Uterus (tissue), 4 donors: ENCODE results near the gene GPR31. TPM values are rescaled to one million over a fixed set of nuclear protein-coding genes. Genes with fewer than 3 reads are reported as not detected.

Source experiments
- DNase-seq, 2 donors: peaks; one replicate each; pipeline ENCODE4 v3.0.0-alpha.2; 2019 to 2020
- H3K27ac ChIP-seq, 2 donors: fragments of 200-600 bp; sonication (generic); 1 replicate in 1 of 2; 2 replicates in 1 of 2; pipeline ENCODE4 v1.5.1; 2016 to 2018
- H3K27me3 ChIP-seq, 2 donors: fragments of 200-600 bp; sonication (generic); one replicate each; pipeline ENCODE4 v1.5.1; 2018 to 2019; ENCODE audit warnings: control low read depth in 1 of 2
- H3K36me3 ChIP-seq, 2 donors: fragments of 200-600 bp; sonication (generic); one replicate each; pipeline ENCODE4 v1.5.1; 2019; ENCODE audit warnings: control low read depth in 1 of 2
- H3K4me1 ChIP-seq, 2 donors: fragments of 200-600 bp; sonication (generic); one replicate each; pipeline ENCODE4 v1.5.1; 2018 to 2019; ENCODE audit warnings: control low read depth in 1 of 2
- H3K4me3 ChIP-seq, 2 donors: fragments of 200-600 bp; sonication (generic); 1 replicate in 1 of 2; 2 replicates in 1 of 2; pipeline ENCODE4 v1.5.1; 2018 to 2019; ENCODE audit warnings: mild to moderate bottlenecking in 1 of 2
- H3K9me3 ChIP-seq, 2 donors: fragments of 200-600 bp; sonication (generic); one replicate each; pipeline ENCODE4 v1.5.1; 2019; ENCODE audit warnings: control low read depth in 1 of 2
- POLR2A ChIP-seq, 2 donors: fragments of 450-650 bp; IDR thresholded peaks; one replicate each; pipeline ENCODE4 v1.6.1; 2016; ENCODE audit warnings: antibody characterized with exemption in 2 of 2, mild to moderate bottlenecking in 1 of 2, moderate library complexity in 1 of 2
- intact Hi-C: fragments of 100-400 bp; cut with DNase I; formaldehyde crosslinking; loops from one replicate; pipeline ENCODE4 v1.15.1; 2023; ENCODE audit warnings: low total_unique reads
- total RNA-seq, 4 donors: library from RNA; depleted of rRNA in 3 of 4; stranded (reverse); fragments of >200 nt in 3 of 4; gene quantifications; one replicate each; pipeline versions ENCODE4 v1.1.0 to v1.2.4, GENCODE V29; 2014 to 2023
- TF ChIP-seq, protein P1 (sequence below), 4 experiments: fragments of 200-600 bp in 2 of 4; fragments of 450-650 bp in 2 of 4; sonication (generic) in 2 of 4; IDR thresholded peaks; one replicate each; pipeline ENCODE4 v1.5.1; 2016 to 2019; ENCODE audit warnings: antibody characterized with exemption in 4 of 4, mild to moderate bottlenecking in 2 of 4, moderate library complexity in 1 of 4
- donor health status: DM: yes; HTN: yes; CAD: no.

Gene GPR31
- total RNA-seq, 4 donors from 2014 or later: not detected

GRCh38 chr6:167116838-167117228, 40.9 kb downstream of the GPR31 start:
- Histone ChIP-seq H3K27ac (peak overlapping the region; percentile 17 to 84), H3K4me3 (no peak overlapping the region), H3K36me3 (no peaks in the 10 kb centered on the region), H3K27me3 (no peaks in the 10 kb centered on the region), H3K9me3 (no peaks in the 10 kb centered on the region), H3K4me1 (no peaks in the 10 kb centered on the region)
- TF ChIP-seq POLR2A (IDR thresholded peaks at IDR 0.05): no peak
- TF ChIP-seq, protein P1, sequence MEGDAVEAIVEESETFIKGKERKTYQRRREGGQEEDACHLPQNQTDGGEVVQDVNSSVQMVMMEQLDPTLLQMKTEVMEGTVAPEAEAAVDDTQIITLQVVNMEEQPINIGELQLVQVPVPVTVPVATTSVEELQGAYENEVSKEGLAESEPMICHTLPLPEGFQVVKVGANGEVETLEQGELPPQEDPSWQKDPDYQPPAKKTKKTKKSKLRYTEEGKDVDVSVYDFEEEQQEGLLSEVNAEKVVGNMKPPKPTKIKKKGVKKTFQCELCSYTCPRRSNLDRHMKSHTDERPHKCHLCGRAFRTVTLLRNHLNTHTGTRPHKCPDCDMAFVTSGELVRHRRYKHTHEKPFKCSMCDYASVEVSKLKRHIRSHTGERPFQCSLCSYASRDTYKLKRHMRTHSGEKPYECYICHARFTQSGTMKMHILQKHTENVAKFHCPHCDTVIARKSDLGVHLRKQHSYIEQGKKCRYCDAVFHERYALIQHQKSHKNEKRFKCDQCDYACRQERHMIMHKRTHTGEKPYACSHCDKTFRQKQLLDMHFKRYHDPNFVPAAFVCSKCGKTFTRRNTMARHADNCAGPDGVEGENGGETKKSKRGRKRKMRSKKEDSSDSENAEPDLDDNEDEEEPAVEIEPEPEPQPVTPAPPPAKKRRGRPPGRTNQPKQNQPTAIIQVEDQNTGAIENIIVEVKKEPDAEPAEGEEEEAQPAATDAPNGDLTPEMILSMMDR (IDR thresholded peaks at IDR 0.05): no peak
- DNase-seq: no peak
- intact Hi-C loops: no loop called here

- Histone ChIP-seq H3K27ac (peak overlapping the region; percentile 17 to 84), H3K4me1 (no peaks in the 10 kb centered on the region), H3K9me3 (no peaks in the 10 kb centered on the region), H3K36me3 (no peaks in the 10 kb centered on the region), H3K4me3 (peak overlapping the region in 1 of 2 donors; percentile 6), H3K27me3 (no peaks in the 10 kb centered on the region)
- TF ChIP-seq, protein P1 (IDR thresholded peaks at IDR 0.05): peak in 1 of 4 experiments; percentile 2
- no peak for TF ChIP-seq POLR2A (IDR thresholded peaks at IDR 0.05)
- intact Hi-C loops: no loop called here
- peak; percentile 49 to 60 for DNase-seq
Measured at GRCh38 chr6:167116109-167116837, 41.5 kb downstream of the GPR31 start.

- intact Hi-C loops: no loop called here
- H3K27me3 ChIP-seq: no peaks in the 10 kb centered on the region
- no peaks in the 10 kb centered on the region for H3K36me3 ChIP-seq
- H3K4me3 ChIP-seq: no peak overlapping the region
- TF ChIP-seq, protein P1 (IDR thresholded peaks at IDR 0.05): no peak
- TF ChIP-seq POLR2A (IDR thresholded peaks at IDR 0.05): no peak
- no peak for DNase-seq
- peak overlapping the region in 1 of 2 donors; percentile 84 for H3K27ac ChIP-seq
- no peaks in the 10 kb centered on the region for H3K4me1 ChIP-seq
- no peaks in the 10 kb centered on the region for H3K9me3 ChIP-seq
Measured at GRCh38 chr6:167115054-167115453, 42.7 kb downstream of the GPR31 start.

DNA sequence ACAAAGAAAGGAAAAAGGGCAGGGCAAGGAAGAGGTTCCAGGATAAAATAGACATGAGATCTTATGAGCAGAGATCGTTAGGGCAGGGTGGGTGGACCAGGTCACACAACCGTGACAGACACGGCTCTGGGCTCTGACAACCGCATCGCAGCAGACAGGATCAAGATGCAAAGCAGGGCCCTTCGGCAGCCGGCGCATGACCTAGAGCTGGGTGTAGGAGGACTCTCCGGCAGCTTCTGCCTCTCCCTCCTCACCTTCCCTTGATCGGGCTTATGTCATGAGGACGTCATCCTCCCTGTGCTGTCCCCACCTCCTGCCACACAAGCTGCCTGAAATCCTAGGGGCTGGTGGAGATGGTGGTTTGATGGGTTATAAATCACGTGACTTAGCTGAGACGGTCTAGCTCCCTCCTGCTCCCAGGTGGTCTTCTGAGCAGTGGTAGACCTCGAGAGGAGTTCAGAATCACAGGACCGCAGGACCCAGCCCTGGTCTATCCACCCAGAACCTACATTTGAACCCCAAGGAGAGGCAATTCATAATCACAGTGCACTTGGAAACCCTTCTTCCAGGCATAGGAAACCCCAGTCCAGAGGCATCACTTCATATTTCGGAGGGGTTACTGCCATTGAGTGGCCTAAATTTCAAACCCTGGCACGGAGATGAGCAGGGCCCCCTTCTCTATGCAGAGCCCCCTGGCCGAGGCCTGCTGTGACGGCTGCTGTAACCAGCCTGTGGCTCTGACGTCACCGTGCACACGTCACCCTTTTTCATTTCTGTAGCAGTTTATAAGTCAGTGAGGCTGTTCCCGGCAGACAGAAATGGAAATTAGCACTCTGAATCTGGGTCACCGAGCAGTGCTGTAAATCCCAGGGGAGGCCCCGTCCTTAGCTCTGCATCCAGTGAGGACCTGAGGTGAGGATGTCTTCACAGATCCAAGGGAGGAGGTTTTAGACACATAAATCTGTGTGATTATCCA, 43.6 kb downstream of the GPR31 start:
- no peak for TF ChIP-seq POLR2A (IDR thresholded peaks at IDR 0.05)
- TF ChIP-seq, protein P1 (IDR thresholded peaks at IDR 0.05): no peak
- H3K27me3 ChIP-seq: no peaks in the 10 kb centered on the region
- no peak overlapping the region for H3K4me3 ChIP-seq
- intact Hi-C loops: no loop called here
- DNase-seq: no peak
- no peaks in the 10 kb centered on the region for H3K4me1 ChIP-seq
- no peaks in the 10 kb centered on the region for H3K36me3 ChIP-seq
- H3K27ac ChIP-seq: peak overlapping the region in 1 of 2 donors; percentile 14
- H3K9me3 ChIP-seq: no peaks in the 10 kb centered on the region
